GM10266 (cell line): ENCODE data around the gene CFAP97D2.
A peak's percentile ranks its signal among the peaks of the same experiment; 100 is the strongest.
"Not testable (repeated sequence)": the region's sequence is repeated elsewhere in the genome, so short reads cannot be mapped to it uniquely, and the experiment has no call there.

ENCODE experiments used
- DNase-seq: peaks from one replicate; pipeline ENCODE4 v3.0.0; 2012; ENCODE audit errors: extremely low spot score
- CTCF ChIP-seq: IDR thresholded peaks from 2 replicates; pipeline ENCODE4 v1.5.1; 2012; ENCODE audit warnings: mild to moderate bottlenecking, low read depth; ENCODE audit not compliant: control insufficient read depth, insufficient read depth; ENCODE audit errors: missing control alignments

Gene CFAP97D2

GRCh38 chr13:114145722-114146121, 33.3 kb upstream of the CFAP97D2 start:
- no peak for TF ChIP-seq CTCF
- no peak for DNase-seq

GRCh38 chr13:114146173-114146572, 32.9 kb upstream of the CFAP97D2 start:
- DNase-seq = no peak
- TF ChIP-seq CTCF = no peak

GRCh38 chr13:114146629-114147028, 32.4 kb upstream of the CFAP97D2 start:
- no peak for DNase-seq
- TF ChIP-seq CTCF = peak; percentile 20

- DNase-seq = no peak
- TF ChIP-seq CTCF = no peak
These were observed 31.1 kb upstream of the CFAP97D2 start for GRCh38 chr13:114147803-114148520.

- no peak for TF ChIP-seq CTCF
- DNase-seq = peak; percentile 81
These were observed 30.6 kb upstream of the CFAP97D2 start for GRCh38 chr13:114148521-114148855.

GRCh38 chr13:114148886-114149285, 30.2 kb upstream of the CFAP97D2 start:
- DNase-seq = not testable (repeated sequence)

- no peak for TF ChIP-seq CTCF
- DNase-seq = no peak
These were observed 29.0 kb upstream of the CFAP97D2 start for GRCh38 chr13:114149774-114150740.
